Neural progenitor cell (in vitro differentiated cells): ENCODE results near the gene NIPAL3. TPM values are rescaled to one million over a fixed set of nuclear protein-coding genes. Genes with fewer than 3 reads are reported as not detected.

Experiments
- DNase-seq: peaks from one replicate; pipeline ENCODE4 v3.0.0-alpha.2; 2016; ENCODE audit warnings: low spot score
- H2AFZ ChIP-seq: fragments of 200-600 bp; sonication (generic); replicated peaks from 2 replicates; pipeline ENCODE4 v1.6.1; 2016; ENCODE audit warnings: antibody characterized with exemption
- H3F3A ChIP-seq: fragments of 200-600 bp; sonication (generic); 2 replicates; pipeline ENCODE4 v1.6.1; 2016; ENCODE audit warnings: antibody characterized with exemption, low read depth
- H3K27ac ChIP-seq: fragments of 200-600 bp; sonication (generic); 2 replicates; pipeline ENCODE4 v1.5.1; 2016; ENCODE audit warnings: mild to moderate bottlenecking
- H3K27me3 ChIP-seq: fragments of 200-600 bp; sonication (generic); 2 replicates; pipeline ENCODE4 v1.6.1; 2016; ENCODE audit warnings: mild to moderate bottlenecking, moderate library complexity
- H3K36me3 ChIP-seq: fragments of 200-600 bp; sonication (generic); 2 replicates; pipeline ENCODE4 v1.5.1; 2016
- H3K4me1 ChIP-seq: fragments of 200-600 bp; sonication (generic); 2 replicates; pipeline ENCODE4 v1.6.1; 2016; ENCODE audit warnings: mixed run types
- H3K4me2 ChIP-seq: fragments of 200-600 bp; sonication (generic); 2 replicates; pipeline ENCODE4 v1.6.1; 2016
- H3K4me3 ChIP-seq: fragments of 200-600 bp; sonication (generic); 2 replicates; pipeline ENCODE4 v1.5.1; 2016
- H3K79me2 ChIP-seq: fragments of 200-600 bp; sonication (generic); 2 replicates; pipeline ENCODE4 v1.6.1; 2016; ENCODE audit warnings: low read depth
- H3K9ac ChIP-seq: fragments of 200-600 bp; sonication (generic); 2 replicates; pipeline ENCODE4 v1.6.1; 2016
- H3K9me3 ChIP-seq: fragments of 200-600 bp; sonication (generic); 2 replicates; pipeline ENCODE4 v1.5.1; 2016; ENCODE audit warnings: low read depth
- H4K20me1 ChIP-seq: fragments of 200-600 bp; sonication (generic); 2 replicates; pipeline ENCODE4 v1.6.1; 2016; ENCODE audit warnings: low read depth
- H3K27ac Mint-ChIP-seq: 3 replicates; pipeline ENCODE4 v1.8.0; 2021; ENCODE audit warnings: mixed read lengths
- H3K27me3 Mint-ChIP-seq: 2 replicates; pipeline ENCODE4 v1.8.0; 2022; ENCODE audit warnings: low read depth, mild to moderate bottlenecking, inconsistent platforms, moderate library complexity, mixed read lengths; ENCODE audit not compliant: insufficient read depth
- H3K36me3 Mint-ChIP-seq: 3 replicates; pipeline ENCODE4 v1.8.0; 2021; ENCODE audit warnings: mixed read lengths
- H3K4me1 Mint-ChIP-seq: 3 replicates; pipeline ENCODE4 v1.8.0; 2021; ENCODE audit warnings: mixed read lengths
- H3K4me3 Mint-ChIP-seq: 3 replicates; pipeline ENCODE4 v1.8.0; 2021; ENCODE audit warnings: mild to moderate bottlenecking, moderate library complexity, mixed read lengths
- H3K9me3 Mint-ChIP-seq: 3 replicates; pipeline ENCODE4 v1.8.0; 2020; ENCODE audit warnings: mixed read lengths
- CTCF ChIP-seq: fragments of 200-600 bp; sonication (generic); IDR thresholded peaks from 2 replicates; pipeline ENCODE4 v1.5.1; 2017; ENCODE audit warnings: antibody characterized with exemption, mild to moderate bottlenecking
- EZH2 ChIP-seq: fragments of 200-600 bp; sonication (generic); IDR thresholded peaks from 2 replicates; pipeline ENCODE4 v1.6.1; 2017; ENCODE audit warnings: antibody characterized with exemption, mild to moderate bottlenecking, moderate library complexity
- EZH2phosphoT487 ChIP-seq: fragments of 200-600 bp; sonication (generic); IDR thresholded peaks from 2 replicates; pipeline ENCODE4 v1.6.1; 2017; ENCODE audit warnings: antibody characterized with exemption
- total RNA-seq: library from RNA; depleted of rRNA; stranded (reverse); fragments of >200 nt; gene quantifications from 2 replicates; pipeline ENCODE4 v1.2.3, GENCODE V29; 2015; ENCODE audit warnings: low replicate concordance

The NIPAL3 gene
- total RNA-seq, 1 donor from 2014 or later = 6.9 TPM

- DNase-seq = no peak
- no peaks in the 10 kb centered on the region for H3F3A ChIP-seq
- Mint-ChIP-seq H3K36me3 (no peaks in the 10 kb centered on the region), H3K9me3 (peaks cover 8% of the 10 kb centered on the region), H3K4me1 (no peaks in the 10 kb centered on the region), H3K4me3 (no peak overlapping the region), H3K27ac (no peak overlapping the region), H3K27me3 (peaks cover 12% of the 10 kb centered on the region)
- H2AFZ ChIP-seq = no peak overlapping the region
- H3K9ac ChIP-seq = no peak overlapping the region
- no peak for TF ChIP-seq CTCF
- TF ChIP-seq EZH2 = no peak
- TF ChIP-seq EZH2phosphoT487 = no peak
- H3K4me2 ChIP-seq = no peak overlapping the region
- H3K27ac ChIP-seq = no peak overlapping the region
- no peaks in the 10 kb centered on the region for H4K20me1 ChIP-seq
- no peaks in the 10 kb centered on the region for H3K9me3 ChIP-seq
- H3K27me3 ChIP-seq = no peaks in the 10 kb centered on the region
- H3K79me2 ChIP-seq = no peaks in the 10 kb centered on the region
- no peaks in the 10 kb centered on the region for H3K36me3 ChIP-seq
- no peak overlapping the region for H3K4me3 ChIP-seq
- H3K4me1 ChIP-seq = no peaks in the 10 kb centered on the region
Measured at GRCh38 chr1:24493785-24494184, 78.2 kb downstream of the NIPAL3 start.

- Mint-ChIP-seq H3K27me3 (peaks cover 28% of the 10 kb centered on the region), H3K4me1 (peaks cover 8% of the 10 kb centered on the region)
- TF ChIP-seq EZH2phosphoT487 (no peak), CTCF (no peak), EZH2 (no peak)
Measured at GRCh38 chr1:24498589-24498988, 83.0 kb downstream of the NIPAL3 start.

GRCh38 chr1:24500448-24501048 is 84.9 kb downstream of the NIPAL3 start:
- H3K4me3 Mint-ChIP-seq = no peak overlapping the region
- peaks cover 2% of the 10 kb centered on the region for H3K36me3 Mint-ChIP-seq
- TF ChIP-seq CTCF = no peak
- no peak for TF ChIP-seq EZH2
- no peak for TF ChIP-seq EZH2phosphoT487
- Histone ChIP-seq H3F3A (peaks cover 23% of the 10 kb centered on the region), H3K27ac (no peak overlapping the region), H3K79me2 (peaks cover 3% of the 10 kb centered on the region), H3K9me3 (no peaks in the 10 kb centered on the region), H3K9ac (no peak overlapping the region), H3K27me3 (peaks cover 31% of the 10 kb centered on the region), H3K36me3 (no peaks in the 10 kb centered on the region), H3K4me3 (no peak overlapping the region), H4K20me1 (peaks cover 4% of the 10 kb centered on the region), H3K4me2 (no peak overlapping the region), H2AFZ (no peak overlapping the region), H3K4me1 (peaks cover 9% of the 10 kb centered on the region)
- H3K9me3 Mint-ChIP-seq = no peaks in the 10 kb centered on the region
- peaks cover 12% of the 10 kb centered on the region for H3K4me1 Mint-ChIP-seq
- H3K27ac Mint-ChIP-seq = no peak overlapping the region
- peaks cover 40% of the 10 kb centered on the region for H3K27me3 Mint-ChIP-seq
- no peak for DNase-seq

More at GRCh38 chr1:24498589-24498988, 83.0 kb downstream of the NIPAL3 start:
- no peak for DNase-seq
- Histone ChIP-seq H3K36me3 (no peaks in the 10 kb centered on the region), H4K20me1 (no peaks in the 10 kb centered on the region), H3F3A (peaks cover 10% of the 10 kb centered on the region), H3K4me2 (no peak overlapping the region), H3K9ac (no peak overlapping the region), H2AFZ (no peak overlapping the region), H3K4me3 (no peak overlapping the region), H3K4me1 (peaks cover 2% of the 10 kb centered on the region), H3K9me3 (no peaks in the 10 kb centered on the region), H3K27ac (no peak overlapping the region), H3K27me3 (peaks cover 20% of the 10 kb centered on the region), H3K79me2 (no peaks in the 10 kb centered on the region)
- Mint-ChIP-seq H3K27ac (no peak overlapping the region), H3K9me3 (no peaks in the 10 kb centered on the region), H3K36me3 (peaks cover 2% of the 10 kb centered on the region), H3K4me3 (no peak overlapping the region)
